Small intestine (tissue), 7 donors: Measurements from ENCODE around the gene CRACR2A. TPM values are rescaled to one million over a fixed set of nuclear protein-coding genes. Genes with fewer than 3 reads are reported as not detected.

Source experiments
- DNase-seq, 2 donors: peaks; one replicate each; pipeline versions ENCODE4 v3.0.0 to v3.0.0-alpha.2; 2013
- FAIRE-seq: peaks from 2 replicates; lab custom pipeline; 2012; peaks lifted over from hg19 to GRCh38; lab: Jason Lieb, UNC
- H3K27ac ChIP-seq, 3 donors: one replicate each; pipeline ENCODE4 v1.5.1; 2013; ENCODE audit warnings: low read length in 2 of 3, mild to moderate bottlenecking in 2 of 3, control low read depth in 1 of 3, inconsistent platforms in 1 of 3, low read depth in 1 of 3, moderate library complexity in 1 of 3
- H3K27me3 ChIP-seq, 3 donors: one replicate each; pipeline ENCODE4 v1.6.1; 2013; ENCODE audit warnings: low read length in 3 of 3, inconsistent platforms in 1 of 3; ENCODE audit not compliant: control insufficient read depth in 3 of 3, insufficient read depth in 3 of 3
- H3K36me3 ChIP-seq, 3 donors: one replicate each; pipeline ENCODE4 v1.6.1; 2013; ENCODE audit warnings: low read length in 3 of 3, inconsistent platforms in 1 of 3, low read depth in 1 of 3, mild to moderate bottlenecking in 1 of 3, moderate library complexity in 1 of 3; ENCODE audit not compliant: control insufficient read depth in 3 of 3, insufficient read depth in 2 of 3
- H3K4me1 ChIP-seq, 3 donors: one replicate each; pipeline ENCODE4 v1.6.1; 2013; ENCODE audit warnings: low read length in 2 of 3, inconsistent platforms in 1 of 3, low read depth in 1 of 3, mild to moderate bottlenecking in 1 of 3, moderate library complexity in 1 of 3; ENCODE audit not compliant: control insufficient read depth in 3 of 3, insufficient read depth in 2 of 3
- H3K4me3 ChIP-seq, 3 donors: one replicate each; pipeline ENCODE4 v1.5.1; 2013; ENCODE audit warnings: low read length in 3 of 3, control low read depth in 1 of 3, inconsistent platforms in 1 of 3, low read depth in 1 of 3, mild to moderate bottlenecking in 1 of 3, moderate library complexity in 1 of 3
- H3K9me3 ChIP-seq, 2 donors: one replicate each; pipeline ENCODE4 v1.6.1; 2013; ENCODE audit warnings: low read depth in 1 of 2, low read length in 1 of 2; ENCODE audit not compliant: control insufficient read depth in 2 of 2, insufficient read depth in 1 of 2
- WGBS, 3 donors: extraction: QIAGEN DNeasy Blood & Tissue Kit; methylation state at CpG; one replicate each; pipeline ENCODE4 v1.1.7; 2013; 5-methylcytosine and 5-hydroxymethylcytosine counted together
- polyA plus RNA-seq, 4 donors: library from polyadenylated mRNA; stranded (reverse) in 3 of 4; unstranded in 1 of 4; fragments of 200-250 nt in 3 of 4; fragments of 120-200 nt in 1 of 4; gene quantifications; one replicate each; pipeline versions ENCODE4 v1.2.1 to v1.2.3, GENCODE V29; 2013
- donor health status: healthy with polysubstance abuse.
- donor health status: control.
- donor health status: control.
- donor health status: Bipolar disorder and iron deficiency.
- donor health status: healthy.

Gene CRACR2A
- polyA plus RNA-seq, 4 donors, result 5.1 to 16.3 (median 8.8) TPM

GRCh38 chr12:3571323-3571722 is 181.6 kb downstream of the CRACR2A start:
- peak in 1 of 2 donors; percentile 73 for DNase-seq

DNA sequence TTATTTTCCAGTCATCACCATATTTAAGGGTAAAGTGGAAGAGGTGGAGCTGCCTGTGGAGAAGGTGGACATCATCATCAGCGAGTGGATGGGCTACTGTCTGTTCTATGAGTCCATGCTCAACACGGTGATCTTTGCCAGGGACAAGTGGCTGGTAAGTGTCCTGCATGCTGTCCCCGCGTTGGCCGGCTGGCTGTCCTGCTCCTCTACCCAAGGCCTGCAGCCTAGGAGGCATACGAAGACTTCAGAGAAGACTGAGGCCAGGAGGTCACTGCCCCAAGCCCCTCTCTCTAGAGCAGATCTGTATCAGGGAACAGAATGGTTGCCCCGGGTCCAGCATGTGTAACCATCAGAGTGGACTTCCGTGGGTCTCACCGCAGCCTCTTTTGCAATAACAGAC is 184.2 kb downstream of the CRACR2A start:
- DNase-seq (no peak), FAIRE-seq (no peak)
- no peaks in the 10 kb centered on the region for H3K36me3 ChIP-seq
- no peaks in the 10 kb centered on the region for H3K27me3 ChIP-seq
- peaks cover 0 to 4% (median 0%) of the 10 kb centered on the region in 3 donors for H3K4me1 ChIP-seq
- no peak overlapping the region for H3K4me3 ChIP-seq
- H3K27ac ChIP-seq, result no peak overlapping the region
- WGBS, 3 donors, result 92 to 95% (median 93%) methylated on average over 9 of the region's 9 CpGs
- H3K9me3 ChIP-seq, result no peaks in the 10 kb centered on the region

More at GRCh38 chr12:3571323-3571722, 181.6 kb downstream of the CRACR2A start:
- H3K4me1 ChIP-seq, result peaks cover 0 to 4% (median 0%) of the 10 kb centered on the region in 3 donors
- H3K4me3 ChIP-seq, result no peak overlapping the region
- no peak for FAIRE-seq
- no peaks in the 10 kb centered on the region for H3K9me3 ChIP-seq
- peak overlapping the region in 1 of 3 donors; percentile 50 for H3K27ac ChIP-seq
- 9 to 34% (median 11%) methylated on average over 1 of the region's 1 CpG for WGBS, 3 donors
- no peaks in the 10 kb centered on the region for H3K36me3 ChIP-seq
- H3K27me3 ChIP-seq, result peaks cover 0 to 4% (median 0%) of the 10 kb centered on the region in 3 donors

GRCh38 chr12:3565985-3566384 is 186.9 kb downstream of the CRACR2A start:
- DNase-seq, result no peak

More at GRCh38 chr12:3565985-3566384, 186.9 kb downstream of the CRACR2A start:
- FAIRE-seq, result no peak
- no peaks in the 10 kb centered on the region for H3K4me1 ChIP-seq
- H3K27me3 ChIP-seq, result peaks cover 0 to 2% (median 0%) of the 10 kb centered on the region in 3 donors
- H3K9me3 ChIP-seq, result peaks cover 0 to 8% of the 10 kb centered on the region in 2 donors
- no peaks in the 10 kb centered on the region for H3K36me3 ChIP-seq
- no peak overlapping the region for H3K4me3 ChIP-seq
- H3K27ac ChIP-seq, result no peak overlapping the region
- WGBS, 3 donors, result 52 to 67% (median 57%) methylated on average over 1 of the region's 1 CpG

Other genes with a start within 250 kb of the CRACR2A start
- 1 to 10 TPM; 1.3 to 7.9 (median 4.3) TPM for gene PARP11, start 120.3 kb upstream of the CRACR2A start, polyA plus RNA-seq